SK-N-SH (cell line): ENCODE measurements around the gene SOCS7. TPM values are rescaled to one million over a fixed set of nuclear protein-coding genes. Genes with fewer than 3 reads are reported as not detected.
"Not testable (repeated sequence)": the region's sequence is repeated elsewhere in the genome, so short reads cannot be mapped to it uniquely, and the experiment has no call there.

Experiments used
- CTCF ChIA-PET: fragments of 300-600, 350-600 bp; formaldehyde crosslinking; extraction: SDS; loops from one replicate; lab custom pipeline; 2021; lab: Yijun Ruan, JAX
- POLR2A ChIA-PET: fragments of 350-600 bp; sonication (Branson Sonifier 250); formaldehyde crosslinking; extraction: SDS; loops from one replicate; lab custom pipeline; 2020; ENCODE audit warnings: antibody characterized with exemption, inconsistent platforms; lab: Yijun Ruan, JAX
- DNase-seq: peaks from one replicate; pipeline ENCODE4 v3.0.0; 2012
- H2AFZ ChIP-seq: fragments of 200-600 bp; sonication (generic); 2 replicates; pipeline ENCODE4 v1.8.1; 2016; ENCODE audit warnings: antibody characterized with exemption, mild to moderate bottlenecking, low read depth
- H3F3A ChIP-seq: fragments of 200-600 bp; sonication (generic); replicated peaks from 2 replicates; pipeline ENCODE3; 2016; ENCODE audit warnings: antibody characterized with exemption, mild to moderate bottlenecking; ENCODE audit not compliant: insufficient read depth
- H3K27ac ChIP-seq, 2 experiments: fragments of 200-500 bp in 1 of 2; fragments of 200-600 bp in 1 of 2; sonication (Bioruptor generic) in 1 of 2; sonication (generic), shearing (Covaris generic) in 1 of 2; 2 replicates each; pipeline versions ENCODE4 v1.5.1 to v1.6.1; 2014 to 2016; ENCODE audit warnings: low read depth in 2 of 2, inconsistent platforms in 1 of 2, low read length in 1 of 2, mild to moderate bottlenecking in 1 of 2, mixed read lengths in 1 of 2
- H3K27me3 ChIP-seq: fragments of 200-600 bp; sonication (generic), shearing (Covaris generic); 2 replicates; pipeline ENCODE4 v1.6.1; 2016; ENCODE audit warnings: mixed run types; ENCODE audit not compliant: insufficient read depth
- H3K36me3 ChIP-seq, 2 experiments: fragments of 200-500 bp in 1 of 2; fragments of 200-600 bp in 1 of 2; sonication (Bioruptor generic) in 1 of 2; sonication (generic) in 1 of 2; replicated peaks in 1 of 2; 2 replicates each; pipeline versions ENCODE3 to v1.5.1; 2014 to 2016; ENCODE audit warnings: low read length in 1 of 2, mild to moderate bottlenecking in 1 of 2; ENCODE audit not compliant: insufficient read depth in 2 of 2, control insufficient read depth in 1 of 2
- H3K4me1 ChIP-seq, 2 experiments: fragments of 200-500 bp in 1 of 2; fragments of 200-600 bp in 1 of 2; sonication (Bioruptor generic) in 1 of 2; sonication (generic), shearing (Covaris generic) in 1 of 2; 2 replicates each; pipeline versions ENCODE4 v1.5.1 to v1.6.1; 2014 to 2016; ENCODE audit warnings: low read depth in 1 of 2, low read length in 1 of 2, mixed run types in 1 of 2; ENCODE audit not compliant: insufficient read depth in 2 of 2, control insufficient read depth in 1 of 2
- H3K4me2 ChIP-seq: fragments of 200-600 bp; sonication (generic), shearing (Covaris generic); 2 replicates; pipeline ENCODE4 v1.6.1; 2017; ENCODE audit warnings: mixed run types
- H3K4me3 ChIP-seq, 2 experiments: fragments of 200-500 bp in 1 of 2; fragments of 200-600 bp in 1 of 2; sonication (Bioruptor generic) in 1 of 2; sonication (generic), shearing (Covaris generic) in 1 of 2; 2 replicates each; pipeline versions ENCODE4 v1.5.1 to v1.8.1; 2014 to 2016; ENCODE audit warnings: low read depth in 2 of 2, inconsistent platforms in 1 of 2, low read length in 1 of 2, mild to moderate bottlenecking in 1 of 2, mixed read lengths in 1 of 2, moderate library complexity in 1 of 2
- H3K79me2 ChIP-seq: fragments of 200-600 bp; sonication (generic); 2 replicates; pipeline ENCODE4 v1.8.1; 2017; ENCODE audit warnings: mild to moderate bottlenecking; ENCODE audit not compliant: insufficient read depth
- H3K9ac ChIP-seq: fragments of 200-600 bp; sonication (generic); 2 replicates; pipeline ENCODE4 v1.6.1; 2017; ENCODE audit warnings: mixed run types
- H3K9me2 ChIP-seq: fragments of 200-600 bp; sonication (generic); 2 replicates; pipeline ENCODE4 v1.6.1; 2017; ENCODE audit warnings: mixed run types
- H3K9me3 ChIP-seq: fragments of 200-600 bp; sonication (generic); 2 replicates; pipeline ENCODE4 v1.6.1; 2017; ENCODE audit warnings: mixed run types, mild to moderate bottlenecking, moderate library complexity
- H4K20me1 ChIP-seq: fragments of 200-600 bp; sonication (generic); 2 replicates; pipeline ENCODE4 v1.6.1; 2017; ENCODE audit warnings: mild to moderate bottlenecking, mixed run types; ENCODE audit not compliant: insufficient read depth
- ELF1 ChIP-seq: IDR thresholded peaks from 2 replicates; pipeline ENCODE4 v1.4.0; 2012
- EP300 ChIP-seq, 2 experiments: IDR thresholded peaks; 2 replicates each; pipeline versions ENCODE4 v1.4.0 to v1.6.1; 2012; ENCODE audit warnings: borderline replicate concordance in 1 of 2, low read depth in 1 of 2, low read length in 1 of 2
- FOXJ3 ChIP-seq: sonication (generic); formaldehyde crosslinking; IDR thresholded peaks from 2 replicates; pipeline ENCODE4 v1.5.1; 2020; ENCODE audit warnings: mild to moderate bottlenecking, missing genetic modification reagents
- GABPA ChIP-seq: IDR thresholded peaks from 2 replicates; pipeline ENCODE4 v1.4.0; 2012; ENCODE audit warnings: low read depth, mild to moderate bottlenecking
- GATA2 ChIP-seq: sonication (generic); formaldehyde crosslinking; IDR thresholded peaks from 2 replicates; pipeline ENCODE4 v1.5.0; 2020; ENCODE audit warnings: mild to moderate bottlenecking, missing genetic modification reagents
- POLR2AphosphoS5 ChIP-seq: IDR thresholded peaks from 2 replicates; pipeline ENCODE4 v1.6.1; 2012; ENCODE audit warnings: low read depth, low read length
- RCOR1 ChIP-seq: fragments of 150-350 bp; IDR thresholded peaks from 2 replicates; pipeline ENCODE4 v1.6.1; 2017; ENCODE audit warnings: antibody characterized with exemption, low read length
- WGBS: methylation state at CpG from one replicate; pipeline ENCODE4 v1.1.6; 2017; ENCODE audit warnings: low lambda C conversion rate; 5-methylcytosine and 5-hydroxymethylcytosine counted together
- polyA plus RNA-seq, 3 experiments: library from polyadenylated mRNA; depleted of rRNA; stranded (reverse); fragments of >200 nt; gene quantifications; 2 replicates each; pipeline ENCODE4 v1.2.3, GENCODE V29; 2012
- TF ChIP-seq, protein P1 (sequence below): IDR thresholded peaks from 2 replicates; pipeline ENCODE4 v1.4.0; 2012; ENCODE audit warnings: low read depth, borderline replicate concordance

SOCS7 gene
- polyA plus RNA-seq, 1 of the 3 experiments (the other 2 are of a cell fraction): 7.4 TPM

DNA sequence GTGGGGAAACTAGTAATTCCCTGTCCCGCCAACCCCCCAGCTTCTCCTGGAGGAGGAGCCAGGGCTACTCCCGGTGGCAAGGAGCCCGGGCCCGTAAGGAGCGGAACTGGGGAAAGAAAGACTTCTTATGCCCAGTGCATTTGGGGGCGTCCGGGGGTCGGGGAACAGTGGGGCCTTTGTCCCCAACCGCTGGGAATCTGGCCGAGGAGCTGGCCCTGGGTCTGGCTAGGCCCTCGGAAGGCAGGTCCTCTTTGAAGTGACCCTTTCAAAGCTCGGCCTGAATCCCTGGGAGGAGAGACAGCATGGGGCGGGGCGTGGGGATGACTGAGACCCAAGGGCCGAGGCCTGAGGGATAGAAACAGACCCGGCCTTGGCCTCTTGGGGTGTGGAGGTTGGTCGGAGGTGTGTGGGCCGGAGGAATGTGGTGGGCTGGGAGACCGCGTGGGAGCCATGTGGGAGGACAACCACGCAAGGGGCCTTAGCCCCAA is 82.6 kb downstream of the SOCS7 start:
- ChIA-PET POLR2A (no interaction called here), CTCF (interaction anchor here (1.0 to 12.8 kb wide), 5 partner anchors 8 to 233 kb away, joined by 3 to 146 read pairs (median 3); partner anchors contain the start of gene ARHGAP23)
- Histone ChIP-seq H3K4me1 (peaks cover 11 to 12% of the 10 kb centered on the region in 2 experiments; a peak in 2 of 4 replicates), H3K79me2 (peaks cover 100% of the 10 kb centered on the region), H3F3A (no peaks in the 10 kb centered on the region), H3K9me2 (no peaks in the 10 kb centered on the region), H4K20me1 (peaks cover 96% of the 10 kb centered on the region), H3K9me3 (no peaks in the 10 kb centered on the region), H2AFZ (no peak overlapping the region), H3K4me2 (no peak overlapping the region), H3K27me3 (no peaks in the 10 kb centered on the region), H3K36me3 (no peaks in the 10 kb centered on the region), H3K27ac (no peak overlapping the region), H3K9ac (no peak overlapping the region), H3K4me3 (no peak overlapping the region)
- WGBS: 95% methylated on average over 20 of the region's 21 CpGs
- TF ChIP-seq EP300 (IDR thresholded peaks at IDR 0.05; ENCODE audit: borderline replicate concordance in 1 of 2, low read depth in 1 of 2, low read length in 1 of 2): no peak
- no peak for TF ChIP-seq ELF1
- TF ChIP-seq FOXJ3 (CRISPR knock-in tag): no peak
- TF ChIP-seq GATA2 (CRISPR knock-in tag): no peak
- no peak for TF ChIP-seq RCOR1
- TF ChIP-seq POLR2AphosphoS5: no peak
- no peak for TF ChIP-seq GABPA
- no peak for DNase-seq

DNA sequence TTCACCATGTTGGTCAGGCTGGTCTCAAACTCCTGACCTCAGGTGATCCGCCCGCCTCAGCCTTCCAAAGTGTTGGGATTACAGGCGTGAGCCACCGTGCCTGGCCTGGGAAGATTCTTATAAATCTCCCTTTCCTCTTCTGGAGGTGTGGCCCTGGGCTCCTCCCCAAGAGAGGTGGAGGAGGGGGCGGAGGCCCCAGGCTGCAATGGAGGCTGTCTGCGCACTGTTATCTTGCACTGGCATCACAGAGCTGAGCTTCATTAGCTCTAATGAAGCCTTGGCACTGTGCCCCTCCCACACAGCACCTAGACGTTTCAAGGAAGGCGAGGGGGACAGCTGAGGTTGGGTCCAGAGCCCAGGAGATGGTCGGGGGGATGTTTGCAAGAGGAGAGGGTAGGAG is 84.2 kb downstream of the SOCS7 start:
- Histone ChIP-seq H3K9me2 (no peaks in the 10 kb centered on the region), H3K4me3 (no peak overlapping the region), H3K79me2 (peaks cover 100% of the 10 kb centered on the region), H3K4me2 (no peak overlapping the region), H3F3A (no peaks in the 10 kb centered on the region), H3K27ac (no peak overlapping the region), H3K4me1 (peaks cover 0 to 11% of the 10 kb centered on the region in 2 experiments; a peak in 1 of 4 replicates), H3K9me3 (no peaks in the 10 kb centered on the region), H3K36me3 (no peaks in the 10 kb centered on the region), H3K9ac (no peak overlapping the region), H3K27me3 (no peaks in the 10 kb centered on the region), H2AFZ (no peak overlapping the region), H4K20me1 (peaks cover 96% of the 10 kb centered on the region)
- WGBS: 76% methylated on average over 9 of the region's 9 CpGs
- no peak for DNase-seq
- POLR2A ChIA-PET: no interaction called here
- CTCF ChIA-PET: interaction anchor here (12.8 kb wide), 1 partner anchor 10 kb away, joined by 146 read pairs; the partner anchor contains the start of gene ARHGAP23
- TF ChIP-seq GATA2 (CRISPR knock-in tag): peak; percentile 73
- TF ChIP-seq, protein P1, sequence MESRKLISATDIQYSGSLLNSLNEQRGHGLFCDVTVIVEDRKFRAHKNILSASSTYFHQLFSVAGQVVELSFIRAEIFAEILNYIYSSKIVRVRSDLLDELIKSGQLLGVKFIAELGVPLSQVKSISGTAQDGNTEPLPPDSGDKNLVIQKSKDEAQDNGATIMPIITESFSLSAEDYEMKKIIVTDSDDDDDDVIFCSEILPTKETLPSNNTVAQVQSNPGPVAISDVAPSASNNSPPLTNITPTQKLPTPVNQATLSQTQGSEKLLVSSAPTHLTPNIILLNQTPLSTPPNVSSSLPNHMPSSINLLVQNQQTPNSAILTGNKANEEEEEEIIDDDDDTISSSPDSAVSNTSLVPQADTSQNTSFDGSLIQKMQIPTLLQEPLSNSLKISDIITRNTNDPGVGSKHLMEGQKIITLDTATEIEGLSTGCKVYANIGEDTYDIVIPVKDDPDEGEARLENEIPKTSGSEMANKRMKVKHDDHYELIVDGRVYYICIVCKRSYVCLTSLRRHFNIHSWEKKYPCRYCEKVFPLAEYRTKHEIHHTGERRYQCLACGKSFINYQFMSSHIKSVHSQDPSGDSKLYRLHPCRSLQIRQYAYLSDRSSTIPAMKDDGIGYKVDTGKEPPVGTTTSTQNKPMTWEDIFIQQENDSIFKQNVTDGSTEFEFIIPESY: no peak

- CTCF ChIA-PET: interaction anchor here (12.8 kb wide), 1 partner anchor 11 kb away, joined by 146 read pairs; the partner anchor contains the start of gene ARHGAP23
- WGBS: 67% methylated on average over 5 of the region's 11 CpGs
- no peak for DNase-seq
- Histone ChIP-seq H2AFZ (no peak overlapping the region), H3F3A (no peaks in the 10 kb centered on the region), H3K4me3 (no peak overlapping the region), H3K27me3 (no peaks in the 10 kb centered on the region), H3K9ac (no peak overlapping the region), H3K9me2 (no peaks in the 10 kb centered on the region), H3K4me1 (peaks cover 0 to 11% of the 10 kb centered on the region in 2 experiments; a peak in 1 of 4 replicates), H3K4me2 (no peak overlapping the region), H3K9me3 (no peaks in the 10 kb centered on the region), H3K79me2 (peaks cover 99% of the 10 kb centered on the region), H3K36me3 (no peaks in the 10 kb centered on the region), H3K27ac (no peak overlapping the region), H4K20me1 (peaks cover 96% of the 10 kb centered on the region)
- POLR2A ChIA-PET: no interaction called here
- TF ChIP-seq, protein P1: no peak
Observed at GRCh38 chr17:38436386-38436785, 84.7 kb downstream of the SOCS7 start.

- H3K27ac ChIP-seq: not testable (repeated sequence)
- H3K79me2 ChIP-seq: peaks cover 97% of the 10 kb centered on the region
Observed at GRCh38 chr17:38437313-38437712, 85.7 kb downstream of the SOCS7 start.

More at GRCh38 chr17:38437313-38437712, 85.7 kb downstream of the SOCS7 start:
- H3K9me2 ChIP-seq, H3K9me3 ChIP-seq, DNase-seq, H3K4me2 ChIP-seq, H3F3A ChIP-seq, H3K36me3 ChIP-seq, H3K9ac ChIP-seq, H3K4me3 ChIP-seq, H3K27me3 ChIP-seq, H2AFZ ChIP-seq, POLR2A ChIA-PET: not testable (repeated sequence)
- Histone ChIP-seq H4K20me1 (peaks cover 96% of the 10 kb centered on the region), H3K4me1 (peaks cover 0 to 11% of the 10 kb centered on the region in 2 experiments; a peak in 1 of 4 replicates)
- CTCF ChIA-PET: interaction anchor here (0.8 to 12.8 kb wide), 5 partner anchors 10 to 147 kb away, joined by 3 to 146 read pairs (median 3); partner anchors contain the start of gene ARHGAP23
- WGBS: no CpG with 5 or more reads among the region's 1 CpG
